K562 (cell line): ENCODE measurements around the gene SUFU. TPM values are rescaled to one million over a fixed set of nuclear protein-coding genes. Genes with fewer than 3 reads are reported as not detected.
A peak's percentile ranks its signal among the peaks of the same experiment; 100 is the strongest.
"Not testable (repeated sequence)": the region's sequence is repeated elsewhere in the genome, so short reads cannot be mapped to it uniquely, and the experiment has no call there.

Experiments used
- ELF4 ChIP-seq: fragments of 450-650 bp; formaldehyde crosslinking; IDR thresholded peaks from 2 replicates; pipeline ENCODE4 v1.4.0; 2022; ENCODE audit warnings: missing genetic modification characterization
- ERF ChIP-seq: fragments of 450-650 bp; formaldehyde crosslinking; IDR thresholded peaks from 2 replicates; pipeline ENCODE4 v1.4.0; 2020; ENCODE audit warnings: mild to moderate bottlenecking, mixed read lengths
- HIVEP1 ChIP-seq: fragments of 250-450 bp; sonication (Bioruptor Pico); IDR thresholded peaks from 2 replicates; pipeline ENCODE4 v1.4.0; 2020; ENCODE audit warnings: mild to moderate bottlenecking
- NFRKB ChIP-seq: fragments of 450-650 bp; IDR thresholded peaks from 2 replicates; pipeline ENCODE4 v1.6.1; 2016; ENCODE audit warnings: low read depth
- NR2C1 ChIP-seq, 2 experiments: fragments of 450-650 bp; IDR thresholded peaks; 2 replicates each; pipeline ENCODE4 v1.6.1; 2017; ENCODE audit warnings: mild to moderate bottlenecking in 2 of 2, antibody characterized with exemption in 1 of 2, inconsistent platforms in 1 of 2, missing compliant biosample characterization in 1 of 2, missing genetic modification characterization in 1 of 2
- PHB ChIP-seq: fragments of 250-450 bp; sonication (Bioruptor Pico); IDR thresholded peaks from 2 replicates; pipeline ENCODE4 v1.5.0; 2021
- PTTG1 ChIP-seq: fragments of 450-650 bp; IDR thresholded peaks from 2 replicates; pipeline ENCODE4 v1.6.1; 2016; ENCODE audit warnings: low read depth, mild to moderate bottlenecking, missing genetic modification characterization, missing compliant biosample characterization
- STAT5B ChIP-seq: fragments of 250-450 bp; sonication (Bioruptor Pico); IDR thresholded peaks from 2 replicates; pipeline ENCODE4 v1.8.0; 2021; ENCODE audit warnings: mild to moderate bottlenecking, inconsistent platforms
- TCFL5 ChIP-seq: fragments of 250-450 bp; sonication (Bioruptor Pico); conservative IDR thresholded peaks from 2 replicates; pipeline ENCODE4 v1.6.1; 2021; ENCODE audit warnings: mild to moderate bottlenecking, moderate library complexity, matching md5 sums
- TEAD1 ChIP-seq, 2 experiments: fragments of 450-650 bp in 1 of 2; sonication (generic) in 1 of 2; formaldehyde crosslinking; IDR thresholded peaks; 2 replicates each; pipeline versions ENCODE4 v1.4.0 to v1.8.0; 2020 to 2022; ENCODE audit warnings: mild to moderate bottlenecking in 2 of 2, missing genetic modification reagents in 1 of 2
- ZNF134 ChIP-seq: fragments of 250-450 bp; sonication (Bioruptor Pico); conservative IDR thresholded peaks from 2 replicates; pipeline ENCODE4 v1.4.0; 2020
- ZNF175 ChIP-seq: fragments of 200-800 bp; sonication (Bioruptor generic); IDR thresholded peaks from 2 replicates; pipeline ENCODE4 v1.6.1; 2016; ENCODE audit warnings: low read depth, mild to moderate bottlenecking, missing genetic modification characterization, missing compliant biosample characterization
- ZNF212 ChIP-seq: fragments of 450-650 bp; formaldehyde crosslinking; IDR thresholded peaks from 2 replicates; pipeline ENCODE4 v1.4.0; 2020; ENCODE audit warnings: mild to moderate bottlenecking
- ZNF354B ChIP-seq: fragments of 250-450 bp; sonication (Bioruptor Pico); IDR thresholded peaks from 2 replicates; pipeline ENCODE4 v1.4.0; 2020
- ZNF41 ChIP-seq: fragments of 250-450 bp; sonication (Bioruptor Pico); conservative IDR thresholded peaks from 2 replicates; pipeline ENCODE4 v1.4.0; 2020; ENCODE audit warnings: mild to moderate bottlenecking
- ZNF583 ChIP-seq: fragments of 250-450 bp; sonication (Bioruptor Pico); IDR thresholded peaks from 2 replicates; pipeline ENCODE4 v1.4.0; 2020
- ZSCAN32 ChIP-seq: fragments of 450-650 bp; formaldehyde crosslinking; IDR thresholded peaks from 2 replicates; pipeline ENCODE4 v1.4.0; 2020; ENCODE audit warnings: mild to moderate bottlenecking, moderate library complexity
- polyA plus RNA-seq, 8 experiments: library from polyadenylated mRNA; depleted of rRNA in 4 of 8; stranded (reverse) in 5 of 8; unstranded in 3 of 8; fragments of >200 nt; fragmentation: Nextera tagmentation in 2 of 8; fragmentation: Illumina TruSeq in 1 of 8; extraction: Ambion mirVana in 2 of 8; extraction: Trizol in 1 of 8; gene quantifications; 2 replicates each; pipeline versions ENCODE4 v1.2.1 to v1.2.3, GENCODE V29; 2011 to 2014; ENCODE audit warnings: inconsistent platforms in 1 of 8, missing spikeins in 1 of 8
- total RNA-seq, 7 experiments: library from RNA; depleted of rRNA in 6 of 7; stranded (reverse); fragments of >200 nt in 6 of 7; fragmentation: Illumina TruSeq in 2 of 7; extraction: Trizol in 2 of 7; gene quantifications; 2 replicates each; pipeline versions ENCODE4 v1.2.1 to v1.2.3, GENCODE V29; 2011 to 2021; ENCODE audit warnings: low replicate concordance in 1 of 7
- TF ChIP-seq, protein P1 (sequence below): fragments of 450-650 bp; IDR thresholded peaks from 2 replicates; pipeline ENCODE4 v1.6.1; 2017; ENCODE audit warnings: antibody characterized with exemption, mild to moderate bottlenecking
- TF ChIP-seq, protein P2 (sequence below): fragments of 450-650 bp; formaldehyde crosslinking; IDR thresholded peaks from 2 replicates; pipeline ENCODE4 v1.4.0; 2022; ENCODE audit warnings: missing genetic modification characterization
- TF ChIP-seq, protein P3 (sequence below): fragments of 250-450 bp; sonication (Bioruptor Pico); IDR thresholded peaks from 2 replicates; pipeline ENCODE4 v1.8.0; 2021; ENCODE audit warnings: borderline replicate concordance, mild to moderate bottlenecking, moderate library complexity; ENCODE audit not compliant: poor library complexity, severe bottlenecking

SUFU gene
- total and polyA plus RNA-seq, 9 of the 15 experiments (the other 6 are each of a cell fraction or from before 2014, with no cell fraction given), result 0.59 to 6.3 (median 0.82) TPM

DNA sequence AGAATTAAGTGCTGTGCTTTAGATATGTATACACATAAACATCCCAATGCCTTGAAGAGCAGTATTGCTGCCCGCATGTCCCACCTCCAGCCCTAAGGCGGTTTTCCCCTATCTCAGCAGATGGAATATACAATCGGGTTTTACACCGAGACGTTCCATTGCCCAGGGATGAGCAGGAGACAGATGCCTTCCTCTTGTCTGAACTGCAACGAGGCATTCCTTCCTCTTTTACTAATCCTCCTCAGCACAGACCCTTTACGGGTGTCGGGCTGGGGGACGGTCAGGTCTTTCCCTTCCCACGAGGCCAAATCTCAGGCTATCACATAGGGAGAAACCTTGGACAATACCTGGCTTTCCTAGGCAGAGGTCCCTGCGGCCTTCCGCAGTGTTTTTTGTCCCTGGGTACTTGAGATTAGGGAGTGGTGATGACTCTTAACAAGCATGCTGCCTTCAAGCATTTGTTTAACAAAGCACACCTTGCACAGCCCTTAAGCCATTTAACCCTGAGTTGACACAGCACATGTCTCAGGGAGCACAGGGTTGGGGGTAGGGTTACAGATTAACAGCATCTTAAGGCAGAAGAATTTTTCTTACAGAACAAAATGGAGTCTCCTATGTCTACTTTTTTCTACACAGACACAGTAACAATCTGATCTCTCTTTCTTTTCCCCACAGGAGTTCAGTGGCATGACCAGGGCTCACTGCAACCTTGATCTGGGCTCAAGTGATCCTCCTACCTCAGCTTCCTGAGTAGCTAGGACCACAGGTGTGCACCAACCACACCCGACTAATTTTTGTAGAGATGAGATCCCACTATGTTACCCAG lies 48.9 kb upstream of the SUFU start (continued):
- TF ChIP-seq, protein P1, sequence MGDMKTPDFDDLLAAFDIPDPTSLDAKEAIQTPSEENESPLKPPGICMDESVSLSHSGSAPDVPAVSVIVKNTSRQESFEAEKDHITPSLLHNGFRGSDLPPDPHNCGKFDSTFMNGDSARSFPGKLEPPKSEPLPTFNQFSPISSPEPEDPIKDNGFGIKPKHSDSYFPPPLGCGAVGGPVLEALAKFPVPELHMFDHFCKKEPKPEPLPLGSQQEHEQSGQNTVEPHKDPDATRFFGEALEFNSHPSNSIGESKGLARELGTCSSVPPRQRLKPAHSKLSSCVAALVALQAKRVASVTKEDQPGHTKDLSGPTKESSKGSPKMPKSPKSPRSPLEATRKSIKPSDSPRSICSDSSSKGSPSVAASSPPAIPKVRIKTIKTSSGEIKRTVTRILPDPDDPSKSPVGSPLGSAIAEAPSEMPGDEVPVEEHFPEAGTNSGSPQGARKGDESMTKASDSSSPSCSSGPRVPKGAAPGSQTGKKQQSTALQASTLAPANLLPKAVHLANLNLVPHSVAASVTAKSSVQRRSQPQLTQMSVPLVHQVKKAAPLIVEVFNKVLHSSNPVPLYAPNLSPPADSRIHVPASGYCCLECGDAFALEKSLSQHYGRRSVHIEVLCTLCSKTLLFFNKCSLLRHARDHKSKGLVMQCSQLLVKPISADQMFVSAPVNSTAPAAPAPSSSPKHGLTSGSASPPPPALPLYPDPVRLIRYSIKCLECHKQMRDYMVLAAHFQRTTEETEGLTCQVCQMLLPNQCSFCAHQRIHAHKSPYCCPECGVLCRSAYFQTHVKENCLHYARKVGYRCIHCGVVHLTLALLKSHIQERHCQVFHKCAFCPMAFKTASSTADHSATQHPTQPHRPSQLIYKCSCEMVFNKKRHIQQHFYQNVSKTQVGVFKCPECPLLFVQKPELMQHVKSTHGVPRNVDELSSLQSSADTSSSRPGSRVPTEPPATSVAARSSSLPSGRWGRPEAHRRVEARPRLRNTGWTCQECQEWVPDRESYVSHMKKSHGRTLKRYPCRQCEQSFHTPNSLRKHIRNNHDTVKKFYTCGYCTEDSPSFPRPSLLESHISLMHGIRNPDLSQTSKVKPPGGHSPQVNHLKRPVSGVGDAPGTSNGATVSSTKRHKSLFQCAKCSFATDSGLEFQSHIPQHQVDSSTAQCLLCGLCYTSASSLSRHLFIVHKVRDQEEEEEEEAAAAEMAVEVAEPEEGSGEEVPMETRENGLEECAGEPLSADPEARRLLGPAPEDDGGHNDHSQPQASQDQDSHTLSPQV, result peak; percentile 97
- TF ChIP-seq HIVEP1 (peak; percentile 95), ZNF212 (CRISPR knock-in tag) (0 out of 2 replicates have a peak, but pooled peaks have one; percentile 49), ZNF175 (peak; percentile 88), TCFL5 (CRISPR knock-in tag) (peak; percentile 89), STAT5B (CRISPR knock-in tag) (0 out of 2 replicates have a peak, but pooled peaks have one; percentile 66), PHB (0 out of 2 replicates have a peak, but pooled peaks have one; percentile 39), ZNF134 (peak; percentile 76), ZNF41 (CRISPR knock-in tag) (peak; percentile 79), NFRKB (peak; percentile 14; the same call in 1 of the 2 replicates), PTTG1 (peak; percentile 93), ZNF354B (CRISPR knock-in tag) (peak; percentile 70; the same call in 1 of the 2 replicates), NR2C1 (tag; IDR thresholded peaks at IDR 0.05) (peak; percentile 90), TEAD1 (CRISPR knock-in tag; IDR thresholded peaks at IDR 0.05) (peak in 1 of 2 experiments; percentile 93; a peak in 2 of 4 replicates), ZNF583 (peak; percentile 95), ELF4 (CRISPR knock-in tag) (peak; percentile 66; the same call in 1 of the 2 replicates), ZSCAN32 (peak; percentile 69), ERF (peak; percentile 95)
- not testable (repeated sequence) for TF ChIP-seq NR2C1 (IDR thresholded peaks at IDR 0.05)
- TF ChIP-seq, protein P2, sequence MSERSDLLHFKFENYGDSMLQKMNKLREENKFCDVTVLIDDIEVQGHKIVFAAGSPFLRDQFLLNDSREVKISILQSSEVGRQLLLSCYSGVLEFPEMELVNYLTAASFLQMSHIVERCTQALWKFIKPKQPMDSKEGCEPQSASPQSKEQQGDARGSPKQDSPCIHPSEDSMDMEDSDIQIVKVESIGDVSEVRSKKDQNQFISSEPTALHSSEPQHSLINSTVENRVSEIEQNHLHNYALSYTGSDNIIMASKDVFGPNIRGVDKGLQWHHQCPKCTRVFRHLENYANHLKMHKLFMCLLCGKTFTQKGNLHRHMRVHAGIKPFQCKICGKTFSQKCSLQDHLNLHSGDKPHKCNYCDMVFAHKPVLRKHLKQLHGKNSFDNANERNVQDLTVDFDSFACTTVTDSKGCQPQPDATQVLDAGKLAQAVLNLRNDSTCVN (CRISPR knock-in tag), result peak; percentile 63; the same call in 1 of the 2 replicates
- TF ChIP-seq, protein P3, sequence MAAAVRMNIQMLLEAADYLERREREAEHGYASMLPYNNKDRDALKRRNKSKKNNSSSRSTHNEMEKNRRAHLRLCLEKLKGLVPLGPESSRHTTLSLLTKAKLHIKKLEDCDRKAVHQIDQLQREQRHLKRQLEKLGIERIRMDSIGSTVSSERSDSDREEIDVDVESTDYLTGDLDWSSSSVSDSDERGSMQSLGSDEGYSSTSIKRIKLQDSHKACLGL (CRISPR knock-in tag), result peak; percentile 49
